ENCODE results near the gene CHRNB1. TPM values are rescaled to one million over a fixed set of nuclear protein-coding genes. Genes with fewer than 3 reads are reported as not detected.
A peak's percentile ranks its signal among the peaks of the same experiment; 100 is the strongest.

The CHRNB1 gene
- total and polyA plus RNA-seq, 12 donors: 18.7 to 56.3 (median 36.9) TPM

- Histone ChIP-seq H3K4me1 (replicated peaks in 1 of 2) (peaks cover 33 to 46% of the 10 kb centered on the region in 2 donors), H3K27ac (peak overlapping the region; percentile 57 to 91 (median 86)), H3K9me3 (replicated peaks in 1 of 3) (no peaks in the 10 kb centered on the region), H3K27me3 (no peaks in the 10 kb centered on the region), H3K36me3 (replicated peaks in 1 of 2) (no peaks in the 10 kb centered on the region), H3K4me3 (no peak overlapping the region)
- no peak for TF ChIP-seq POLR2A (IDR thresholded peaks at IDR 0.05)
- TF ChIP-seq CTCF (IDR thresholded peaks at IDR 0.05): no peak
- 63 to 78% (median 74%) methylated on average over 7 of the region's 7 CpGs for WGBS, 4 donors
- DNase-seq: peak in 1 of 7 donors; percentile 62
- intact Hi-C loops (cut with DNase I): no loop called here
These were observed 1.1 kb upstream of the CHRNB1 start for GRCh38 chr17:7443499-7444485.

GRCh38 chr17:7445619-7445968 lies 733 bp downstream of the CHRNB1 start:
- WGBS, 4 donors: 4 to 14% (median 9%) methylated on average over 15 to 16 of the region's 16 CpGs

GRCh38 chr17:7448461-7448860 lies 3.6 kb downstream of the CHRNB1 start:
- Histone ChIP-seq H3K9me3 (replicated peaks in 1 of 3) (no peaks in the 10 kb centered on the region), H3K27me3 (no peaks in the 10 kb centered on the region), H3K4me1 (replicated peaks in 1 of 2) (peaks cover 17 to 21% of the 10 kb centered on the region in 2 donors), H3K27ac (no peak overlapping the region), H3K4me3 (no peak overlapping the region), H3K36me3 (replicated peaks in 1 of 2) (no peaks in the 10 kb centered on the region)
- no peak for DNase-seq
- WGBS, 4 donors: 88 to 95% (median 93%) methylated on average over 7 of the region's 7 CpGs
- intact Hi-C loops (cut with DNase I): no loop called here
- no peak for TF ChIP-seq CTCF (IDR thresholded peaks at IDR 0.05)
- no peak for TF ChIP-seq POLR2A (IDR thresholded peaks at IDR 0.05)

More at GRCh38 chr17:7445619-7445968, 733 bp downstream of the CHRNB1 start:
- TF ChIP-seq CTCF (IDR thresholded peaks at IDR 0.05) (no peak), POLR2A (IDR thresholded peaks at IDR 0.05) (no peak)
- no peak for DNase-seq
- Histone ChIP-seq H3K27ac (peak overlapping the region; percentile 59 to 91 (median 86)), H3K4me3 (peak overlapping the region in 2 of 4 donors; percentile 35 to 46), H3K4me1 (replicated peaks in 1 of 2) (peaks cover 23 to 28% of the 10 kb centered on the region in 2 donors), H3K36me3 (replicated peaks in 1 of 2) (no peaks in the 10 kb centered on the region), H3K27me3 (no peaks in the 10 kb centered on the region), H3K9me3 (replicated peaks in 1 of 3) (no peaks in the 10 kb centered on the region)
- intact Hi-C loops (cut with DNase I): no loop called here

- intact Hi-C loops (cut with DNase I): no loop called here
- peak overlapping the region in 2 of 5 donors; percentile 49 to 61 for H3K27ac ChIP-seq
These were observed 15.2 kb downstream of the CHRNB1 start for GRCh38 chr17:7459961-7460545.

More at GRCh38 chr17:7459961-7460545, 15.2 kb downstream of the CHRNB1 start:
- 63 to 76% (median 72%) methylated on average over 3 of the region's 3 CpGs for WGBS, 4 donors
- H3K4me3 ChIP-seq: no peak overlapping the region
- no peak for DNase-seq
- no peak for TF ChIP-seq CTCF (IDR thresholded peaks at IDR 0.05)
- TF ChIP-seq POLR2A (IDR thresholded peaks at IDR 0.05): no peak
- no peaks in the 10 kb centered on the region for H3K9me3 ChIP-seq (replicated peaks in 1 of 3)
- peaks cover 0 to 29% of the 10 kb centered on the region in 2 donors for H3K36me3 ChIP-seq (replicated peaks in 1 of 2)
- H3K4me1 ChIP-seq (replicated peaks in 1 of 2): no peaks in the 10 kb centered on the region
- H3K27me3 ChIP-seq: no peaks in the 10 kb centered on the region

Measured in adrenal gland (tissue), 12 donors.